GM12891 (cell line): ENCODE measurements around the gene GRIK4.
"Not testable (repeated sequence)": the region's sequence is repeated elsewhere in the genome, so short reads cannot be mapped to it uniquely, and the experiment has no call there.

Source experiments
- DNase-seq: peaks from one replicate; pipeline ENCODE4 v3.0.0; 2011; ENCODE audit warnings: low spot score; ENCODE audit not compliant: insufficient read length
- FAIRE-seq: peaks from 2 replicates; lab custom pipeline; 2011; peaks lifted over from hg19 to GRCh38; lab: Jason Lieb, UNC
- PAX5 ChIP-seq: IDR thresholded peaks from 2 replicates; pipeline ENCODE4 v1.6.1; 2011; ENCODE audit warnings: low read length, moderate library complexity, mild to moderate bottlenecking; ENCODE audit not compliant: insufficient read depth, severe bottlenecking
- POLR2A ChIP-seq: IDR thresholded peaks from 2 replicates; pipeline ENCODE4 v1.6.1; 2011; ENCODE audit warnings: low read depth, low read length, control low read depth
- POLR2AphosphoS5 ChIP-seq: IDR thresholded peaks from 2 replicates; pipeline ENCODE4 v1.6.1; 2011; ENCODE audit warnings: low read depth, low read length, control low read depth
- POU2F2 ChIP-seq: IDR thresholded peaks from 2 replicates; pipeline ENCODE4 v1.6.1; 2011; ENCODE audit warnings: low read depth, mild to moderate bottlenecking, control low read depth, low read length, moderate library complexity
- SPI1 ChIP-seq: IDR thresholded peaks from 2 replicates; pipeline ENCODE4 v1.6.1; 2011; ENCODE audit warnings: low read depth, low read length, control low read depth
- TAF1 ChIP-seq: IDR thresholded peaks from 2 replicates; pipeline ENCODE4 v1.6.1; 2011; ENCODE audit warnings: low read depth, low read length, control low read depth

Gene GRIK4

GRCh38 chr11:120579611-120580031, 68.1 kb downstream of the GRIK4 start:
- no peak for TF ChIP-seq TAF1
- TF ChIP-seq POLR2AphosphoS5: no peak
- TF ChIP-seq POLR2A: no peak
- no peak for TF ChIP-seq PAX5
- TF ChIP-seq SPI1: no peak
- TF ChIP-seq POU2F2: no peak
- peak; percentile 82 for FAIRE-seq
- no peak for DNase-seq

DNA sequence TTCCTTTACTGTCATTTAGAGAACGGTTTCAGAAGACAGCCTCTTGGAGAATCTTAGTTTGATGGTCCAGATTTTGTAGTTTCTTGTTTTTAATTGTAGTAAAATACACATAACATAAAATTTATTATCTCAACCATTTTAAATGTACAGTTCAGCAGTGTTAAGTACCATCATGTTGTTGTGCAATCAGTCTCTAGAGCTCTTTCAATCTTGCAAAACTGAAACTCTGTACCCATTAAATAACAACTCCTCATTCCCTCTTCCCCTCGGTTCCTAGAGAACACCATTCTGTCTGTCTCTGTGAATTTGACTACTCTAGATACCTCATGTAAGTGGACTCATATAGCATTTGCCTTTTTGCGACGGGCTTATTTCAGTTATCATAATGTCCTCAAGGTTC, 69.8 kb downstream of the GRIK4 start:
- DNase-seq (no peak), FAIRE-seq (peak; percentile 64)
- no peak for TF ChIP-seq POLR2A
- TF ChIP-seq SPI1: no peak
- TF ChIP-seq PAX5: no peak
- no peak for TF ChIP-seq POLR2AphosphoS5
- TF ChIP-seq POU2F2: no peak
- no peak for TF ChIP-seq TAF1

- FAIRE-seq, DNase-seq: not testable (repeated sequence)
Observed at GRCh38 chr11:120582535-120582934, 71.0 kb downstream of the GRIK4 start.

GRCh38 chr11:120586072-120586471, 74.5 kb downstream of the GRIK4 start:
- TF ChIP-seq POU2F2 (0 out of 2 replicates have a peak, but pooled peaks have one; percentile 50), PAX5 (no peak)
- no peak for DNase-seq
- FAIRE-seq: no peak

GRCh38 chr11:120586728-120587127, 75.2 kb downstream of the GRIK4 start:
- FAIRE-seq (no peak), DNase-seq (no peak)
- TF ChIP-seq TAF1: no peak
- no peak for TF ChIP-seq PAX5
- TF ChIP-seq POLR2AphosphoS5: no peak
- no peak for TF ChIP-seq POLR2A
- TF ChIP-seq POU2F2: no peak
- TF ChIP-seq SPI1: no peak

GRCh38 chr11:120587299-120587698, 75.8 kb downstream of the GRIK4 start:
- no peak for FAIRE-seq
- TF ChIP-seq POLR2A (no peak), PAX5 (no peak), POU2F2 (no peak), TAF1 (no peak)
- DNase-seq: no peak

DNA sequence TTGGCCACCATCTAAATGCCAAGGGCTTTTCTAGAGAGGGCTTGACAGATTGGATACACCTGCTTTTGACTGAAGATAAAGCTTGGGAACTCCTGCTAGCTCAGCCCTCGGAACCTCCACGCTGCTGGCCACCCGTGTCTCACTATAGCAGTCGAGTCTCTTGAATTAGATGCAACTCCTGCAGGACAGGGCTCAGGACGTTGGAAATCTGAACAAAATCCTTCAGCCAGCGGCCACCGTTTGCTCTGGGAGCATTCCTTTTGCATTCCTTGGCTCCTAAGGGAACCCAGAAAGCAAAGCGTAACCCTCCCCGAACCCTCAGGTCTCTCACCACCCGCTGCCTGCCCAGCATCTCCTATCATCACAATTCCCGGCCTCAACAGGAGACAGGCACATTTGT, 77.8 kb downstream of the GRIK4 start:
- DNase-seq: no peak
- no peak for FAIRE-seq
- no peak for TF ChIP-seq PAX5
- TF ChIP-seq POU2F2: no peak
- no peak for TF ChIP-seq SPI1
- TF ChIP-seq TAF1: no peak
- no peak for TF ChIP-seq POLR2AphosphoS5
- TF ChIP-seq POLR2A: no peak

DNA sequence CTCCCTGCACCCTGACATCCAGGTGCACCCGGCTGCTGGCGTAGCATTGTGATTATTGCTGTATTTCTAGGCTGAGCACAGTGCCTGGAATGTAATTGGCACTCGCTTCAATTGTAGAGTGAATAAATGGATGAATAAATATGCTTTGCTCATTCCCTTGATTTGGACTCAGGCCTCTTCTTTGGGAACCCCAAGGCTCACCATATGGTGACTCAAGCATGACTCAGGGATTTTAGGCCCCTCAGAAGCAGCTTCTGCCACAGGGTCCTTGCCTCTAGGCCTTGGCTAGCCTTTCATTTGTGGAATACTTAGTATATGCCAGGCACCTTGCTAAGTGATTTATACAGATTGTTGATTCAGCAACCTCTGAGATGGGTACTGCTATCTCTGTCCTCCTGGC, 78.9 kb downstream of the GRIK4 start:
- FAIRE-seq (no peak), DNase-seq (no peak)
- TF ChIP-seq SPI1: no peak
- TF ChIP-seq POLR2A: no peak
- TF ChIP-seq TAF1: no peak
- TF ChIP-seq PAX5: no peak
- no peak for TF ChIP-seq POLR2AphosphoS5
- no peak for TF ChIP-seq POU2F2

DNA sequence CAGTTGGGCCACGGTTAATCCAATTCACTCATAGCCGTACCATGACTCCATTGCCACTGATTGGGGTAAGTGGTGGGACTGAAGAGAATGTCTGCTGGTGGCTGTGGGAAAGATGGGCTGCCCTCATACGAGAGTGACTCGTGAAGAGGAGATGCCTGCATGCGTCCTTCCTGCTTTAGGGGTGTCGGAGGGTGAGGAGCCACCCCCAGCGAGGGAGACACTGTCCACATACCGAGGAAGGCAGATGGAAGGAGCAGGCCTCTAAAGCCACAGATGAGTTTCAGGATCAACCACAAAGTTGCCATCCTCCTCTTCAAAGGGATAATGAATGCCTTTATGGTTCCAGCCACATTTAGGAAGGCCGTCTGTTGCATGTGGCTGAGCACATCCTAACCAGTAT, 83.2 kb downstream of the GRIK4 start:
- no peak for DNase-seq
- TF ChIP-seq PAX5 (no peak), POLR2AphosphoS5 (no peak), POLR2A (no peak), TAF1 (no peak), POU2F2 (no peak), SPI1 (no peak)

GRCh38 chr11:120595557-120595956, 84.0 kb downstream of the GRIK4 start:
- FAIRE-seq: no peak
- no peak for DNase-seq
- TF ChIP-seq POLR2AphosphoS5: no peak

More for the DNA sequence above, 83.2 kb downstream of the GRIK4 start:
- no peak for FAIRE-seq

- no peak for TF ChIP-seq PAX5
- no peak for TF ChIP-seq POLR2A
- TF ChIP-seq POLR2AphosphoS5: no peak
- no peak for TF ChIP-seq SPI1
- TF ChIP-seq TAF1: no peak
- TF ChIP-seq POU2F2: 0 out of 2 replicates have a peak, but pooled peaks have one; percentile 33
- DNase-seq: no peak
- FAIRE-seq: no peak
Observed at GRCh38 chr11:120597250-120598215, 86.0 kb downstream of the GRIK4 start.
